A549 (cell line): Measurements from ENCODE around the gene CASTOR1. TPM values are rescaled to one million over a fixed set of nuclear protein-coding genes. Genes with fewer than 3 reads are reported as not detected.

Source experiments
- ATAC-seq, 2 experiments: fragments of 200-7000 bp in 1 of 2; fragments of >200 bp in 1 of 2; cut with Nextera tagmentation in 1 of 2; cut with Tn5 transposase in 1 of 2; 3 replicates each; pipeline versions ENCODE4 v1.8.0 to v1.9.1; 2018 to 2020; ENCODE audit warnings: mild to moderate bottlenecking in 1 of 2, moderate library complexity in 1 of 2
- CTCF ChIA-PET: fragments of 300-600 bp; sonication (Branson Sonifier 250); formaldehyde crosslinking; extraction: SDS; loops from one replicate; lab custom pipeline; 2021; ENCODE audit warnings: antibody characterized with exemption, inconsistent platforms; lab: Yijun Ruan, JAX
- POLR2A ChIA-PET: fragments of 350-600 bp; formaldehyde crosslinking; extraction: SDS; loops from one replicate; lab custom pipeline; 2021; ENCODE audit warnings: antibody characterized with exemption, inconsistent platforms; lab: Yijun Ruan, JAX
- DNase-seq, 2 experiments: peaks; one replicate each; pipeline versions ENCODE4 v3.0.0 to v3.0.0-alpha.2; 2011 to 2016; ENCODE audit warnings: low read depth in 1 of 2, low spot score in 1 of 2
- FAIRE-seq: peaks from 2 replicates; lab custom pipeline; 2011; peaks lifted over from hg19 to GRCh38; lab: Jason Lieb, UNC
- H3K27ac ChIP-seq, 2 experiments: fragments of >200 bp; sonication (Bioruptor Twin); formaldehyde crosslinking; 3 replicates each; pipeline ENCODE4 v1.5.1; 2016 to 2017
- H3K4me1 ChIP-seq: fragments of >200 bp; sonication (Bioruptor Twin); formaldehyde crosslinking; 3 replicates; pipeline ENCODE4 v1.6.1; 2016
- H3K4me2 ChIP-seq: fragments of >200 bp; sonication (Bioruptor Twin); formaldehyde crosslinking; 3 replicates; pipeline ENCODE4 v1.6.1; 2016
- H3K4me3 ChIP-seq: fragments of >200 bp; sonication (Bioruptor Twin); formaldehyde crosslinking; 3 replicates; pipeline ENCODE4 v1.5.1; 2016
- H3K9me3 ChIP-seq: fragments of >200 bp; sonication (Bioruptor Twin); formaldehyde crosslinking; 3 replicates; pipeline ENCODE4 v1.6.1; 2016
- BHLHE40 ChIP-seq: IDR thresholded peaks from 2 replicates; pipeline ENCODE4 v1.6.1; 2012; ENCODE audit warnings: low read depth, low read length, inconsistent platforms
- CBX2 ChIP-seq: fragments of 200-600 bp; sonication (generic); IDR thresholded peaks from 2 replicates; pipeline ENCODE4 v1.6.1; 2016; ENCODE audit warnings: low read depth, mild to moderate bottlenecking, borderline replicate concordance
- CHD2 ChIP-seq: fragments of 150-350 bp; IDR thresholded peaks from 2 replicates; pipeline ENCODE4 v1.6.1; 2014; ENCODE audit warnings: low read length; ENCODE audit not compliant: partially characterized antibody
- CHD4 ChIP-seq: fragments of 200-600 bp; sonication (generic); IDR thresholded peaks from 2 replicates; pipeline ENCODE4 v1.6.1; 2016; ENCODE audit warnings: antibody characterized with exemption, mild to moderate bottlenecking, borderline replicate concordance
- E2F6 ChIP-seq: IDR thresholded peaks from 2 replicates; pipeline ENCODE4 v1.6.1; 2012; ENCODE audit warnings: low read depth, borderline replicate concordance
- EHF ChIP-seq: fragments of 250-450 bp; sonication (Bioruptor Pico); IDR thresholded peaks from 2 replicates; pipeline ENCODE4 v1.5.0; 2020; ENCODE audit warnings: mild to moderate bottlenecking
- EP300 ChIP-seq, 2 experiments: fragments of >200 bp; sonication (Bioruptor Twin); formaldehyde crosslinking; IDR thresholded peaks; 2 replicates in 1 of 2; 3 replicates in 1 of 2; pipeline ENCODE4 v1.6.1; 2016 to 2017
- GATA3 ChIP-seq: IDR thresholded peaks from 2 replicates; pipeline ENCODE4 v1.6.1; 2012; ENCODE audit warnings: borderline replicate concordance
- HDAC2 ChIP-seq: fragments of 200-600 bp; sonication (generic); IDR thresholded peaks from 2 replicates; pipeline ENCODE4 v1.6.1; 2016
- HES2 ChIP-seq: fragments of >200 bp; sonication (Bioruptor Twin); formaldehyde crosslinking; IDR thresholded peaks from 2 replicates; pipeline ENCODE4 v1.6.1; 2016
- HMGXB4 ChIP-seq: fragments of 250-450 bp; sonication (Bioruptor Pico); IDR thresholded peaks from 2 replicates; pipeline ENCODE4 v1.5.0; 2021; ENCODE audit warnings: mild to moderate bottlenecking, moderate library complexity, borderline replicate concordance
- JUNB ChIP-seq: fragments of >200 bp; sonication (Bioruptor Twin); formaldehyde crosslinking; IDR thresholded peaks from 2 replicates; pipeline ENCODE4 v1.6.1; 2016
- KDM5A ChIP-seq: fragments of 200-600 bp; sonication (generic); IDR thresholded peaks from 2 replicates; pipeline ENCODE4 v1.6.1; 2016; ENCODE audit warnings: antibody characterized with exemption, mild to moderate bottlenecking
- MYC ChIP-seq: IDR thresholded peaks from 2 replicates; pipeline ENCODE4 v1.6.1; 2012; ENCODE audit warnings: mild to moderate bottlenecking, inconsistent platforms, low read length, improper control_type of control experiment, borderline replicate concordance
- RARB ChIP-seq: fragments of 250-450 bp; sonication (Bioruptor Pico); IDR thresholded peaks from 2 replicates; pipeline ENCODE4 v1.8.0; 2021; ENCODE audit warnings: mild to moderate bottlenecking, moderate library complexity
- RFX5 ChIP-seq: fragments of 450-650 bp; IDR thresholded peaks from 2 replicates; pipeline ENCODE4 v1.7.1; 2014; ENCODE audit warnings: antibody characterized with exemption, mild to moderate bottlenecking, moderate library complexity
- SMC3 ChIP-seq: fragments of >200 bp; sonication (Bioruptor Twin); formaldehyde crosslinking; IDR thresholded peaks from 3 replicates; pipeline ENCODE4 v1.6.1; 2018; ENCODE audit warnings: inconsistent platforms
- TP53 ChIP-seq: fragments of 250-450 bp; sonication (Bioruptor Pico); IDR thresholded peaks from 2 replicates; pipeline ENCODE4 v1.5.0; 2021; ENCODE audit warnings: mild to moderate bottlenecking, moderate library complexity
- ZFP36 ChIP-seq: fragments of 450-650 bp; IDR thresholded peaks from 2 replicates; pipeline ENCODE4 v1.6.1; 2014; ENCODE audit warnings: borderline replicate concordance; ENCODE audit not compliant: partially characterized antibody
- ZNF302 ChIP-seq: fragments of 250-450 bp; sonication (Bioruptor Pico); IDR thresholded peaks from 2 replicates; pipeline ENCODE4 v1.9.0; 2021; ENCODE audit warnings: inconsistent platforms, mild to moderate bottlenecking, moderate library complexity
- WGBS: methylation state at CpG from one replicate; pipeline ENCODE4 v1.1.6; 2017; ENCODE audit errors: missing lambda C conversion rate; 5-methylcytosine and 5-hydroxymethylcytosine counted together
- polyA plus RNA-seq, 4 experiments: library from polyadenylated mRNA; depleted of rRNA in 3 of 4; stranded (reverse); fragments of >200 nt; fragmentation: RNase III in 1 of 4; extraction: RNeasy Plus Mini Kit Qiagen cat#74134 plus additional on column Dnase treatment in 1 of 4; gene quantifications; 2 replicates in 3 of 4; 3 replicates in 1 of 4; pipeline ENCODE4 v1.2.3, GENCODE V29; 2011 to 2017
- TF ChIP-seq, protein P1 (sequence below): fragments of 200-600 bp; sonication (generic); IDR thresholded peaks from 2 replicates; pipeline ENCODE4 v1.6.1; 2016; ENCODE audit warnings: antibody characterized with exemption, mild to moderate bottlenecking, moderate library complexity

The CASTOR1 gene
- polyA plus RNA-seq, 2 of the 4 experiments (the other 2 are of a cell fraction) = 4.7 to 12.2 TPM

- H3K9me3 ChIP-seq = no peaks in the 10 kb centered on the region
- no peak for TF ChIP-seq CBX2
- TF ChIP-seq SMC3 = no peak
- TF ChIP-seq CHD2 = no peak
- no peak for TF ChIP-seq KDM5A
- no peak for TF ChIP-seq HDAC2
- TF ChIP-seq HES2 = no peak
- TF ChIP-seq RFX5 = no peak
- no peak for TF ChIP-seq ZFP36
- TF ChIP-seq EHF = no peak
- TF ChIP-seq JUNB = no peak
- no peak for TF ChIP-seq E2F6
- no peak for TF ChIP-seq RARB (CRISPR knock-in tag)
- no peak for TF ChIP-seq TP53 (CRISPR knock-in tag)
- TF ChIP-seq, all 56 proteins: peak for 0
- Histone ChIP-seq H3K4me3 (no peak overlapping the region), H3K27ac (no peak overlapping the region), H3K4me2 (no peak overlapping the region), H3K4me1 (peaks cover 8% of the 10 kb centered on the region; the same call in 1 of the 3 replicates)
- ChIA-PET CTCF (interaction anchor here (1.5 kb wide), 2 partner anchors 10 to 14 kb away, joined by 4 to 8 read pairs; no protein-coding TSS in a partner anchor), POLR2A (no interaction called here)
- ATAC-seq (no peak), FAIRE-seq (no peak), DNase-seq (no peak)
- WGBS = 57% methylated on average over 8 of the region's 10 CpGs
Measured at GRCh38 chr22:30273711-30274436, 15.4 kb downstream of the CASTOR1 start.

DNA sequence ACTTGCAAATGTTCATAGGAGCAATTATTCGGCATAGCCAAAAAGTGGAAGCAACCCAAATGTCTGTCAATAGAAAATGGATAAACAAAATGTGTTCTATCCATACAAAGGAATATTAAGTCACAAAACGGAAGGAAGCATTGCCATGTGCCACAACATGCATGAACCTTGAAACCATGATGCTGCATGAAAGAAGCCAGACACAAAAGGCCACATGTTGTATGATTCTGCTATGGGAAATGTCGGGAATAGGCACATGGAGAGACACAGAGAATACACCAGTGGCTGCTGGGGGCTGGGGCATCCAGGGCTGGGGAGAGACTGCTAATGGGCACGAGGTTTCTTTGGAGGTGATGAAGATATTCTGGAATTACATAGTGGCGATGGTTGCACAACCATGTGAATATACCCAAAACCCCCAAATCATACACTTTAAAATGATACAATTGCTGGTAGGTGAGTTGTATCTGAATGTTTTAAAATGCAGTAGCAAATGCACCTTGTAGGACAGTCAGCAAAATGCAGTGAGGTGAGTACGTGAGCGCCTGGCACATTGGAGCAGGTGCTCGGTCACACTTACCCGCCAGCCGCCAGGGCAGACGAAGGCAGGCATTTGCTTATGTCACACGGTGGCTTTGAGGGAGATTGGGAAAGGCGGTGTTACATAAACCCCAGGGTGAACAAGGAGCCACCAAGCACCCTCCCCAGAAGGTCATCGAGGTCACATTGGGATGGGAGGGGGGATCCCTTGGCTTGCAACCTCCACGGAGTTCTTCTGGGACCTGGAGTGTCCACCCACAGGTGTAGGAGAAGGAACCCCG lies 16.3 kb downstream of the CASTOR1 start:
- Histone ChIP-seq H3K4me1 (peaks cover 7% of the 10 kb centered on the region; the same call in 1 of the 3 replicates), H3K27ac (no peak overlapping the region), H3K4me3 (no peak overlapping the region), H3K9me3 (no peaks in the 10 kb centered on the region), H3K4me2 (no peak overlapping the region)
- CTCF ChIA-PET = interaction anchor here (1.3 to 1.5 kb wide), 2 partner anchors 10 to 15 kb away, joined by 4 to 6 read pairs; no protein-coding TSS in a partner anchor
- 84% methylated on average over 16 of the region's 16 CpGs for WGBS
- no peak for TF ChIP-seq HMGXB4 (CRISPR knock-in tag)
- no peak for TF ChIP-seq EP300 (IDR thresholded peaks at IDR 0.05)
- TF ChIP-seq, protein P1, sequence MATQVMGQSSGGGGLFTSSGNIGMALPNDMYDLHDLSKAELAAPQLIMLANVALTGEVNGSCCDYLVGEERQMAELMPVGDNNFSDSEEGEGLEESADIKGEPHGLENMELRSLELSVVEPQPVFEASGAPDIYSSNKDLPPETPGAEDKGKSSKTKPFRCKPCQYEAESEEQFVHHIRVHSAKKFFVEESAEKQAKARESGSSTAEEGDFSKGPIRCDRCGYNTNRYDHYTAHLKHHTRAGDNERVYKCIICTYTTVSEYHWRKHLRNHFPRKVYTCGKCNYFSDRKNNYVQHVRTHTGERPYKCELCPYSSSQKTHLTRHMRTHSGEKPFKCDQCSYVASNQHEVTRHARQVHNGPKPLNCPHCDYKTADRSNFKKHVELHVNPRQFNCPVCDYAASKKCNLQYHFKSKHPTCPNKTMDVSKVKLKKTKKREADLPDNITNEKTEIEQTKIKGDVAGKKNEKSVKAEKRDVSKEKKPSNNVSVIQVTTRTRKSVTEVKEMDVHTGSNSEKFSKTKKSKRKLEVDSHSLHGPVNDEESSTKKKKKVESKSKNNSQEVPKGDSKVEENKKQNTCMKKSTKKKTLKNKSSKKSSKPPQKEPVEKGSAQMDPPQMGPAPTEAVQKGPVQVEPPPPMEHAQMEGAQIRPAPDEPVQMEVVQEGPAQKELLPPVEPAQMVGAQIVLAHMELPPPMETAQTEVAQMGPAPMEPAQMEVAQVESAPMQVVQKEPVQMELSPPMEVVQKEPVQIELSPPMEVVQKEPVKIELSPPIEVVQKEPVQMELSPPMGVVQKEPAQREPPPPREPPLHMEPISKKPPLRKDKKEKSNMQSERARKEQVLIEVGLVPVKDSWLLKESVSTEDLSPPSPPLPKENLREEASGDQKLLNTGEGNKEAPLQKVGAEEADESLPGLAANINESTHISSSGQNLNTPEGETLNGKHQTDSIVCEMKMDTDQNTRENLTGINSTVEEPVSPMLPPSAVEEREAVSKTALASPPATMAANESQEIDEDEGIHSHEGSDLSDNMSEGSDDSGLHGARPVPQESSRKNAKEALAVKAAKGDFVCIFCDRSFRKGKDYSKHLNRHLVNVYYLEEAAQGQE = no peak
- no peak for TF ChIP-seq CHD2
- TF ChIP-seq ZNF302 (CRISPR knock-in tag) = no peak
- TF ChIP-seq EHF = no peak
- no peak for TF ChIP-seq BHLHE40
- TF ChIP-seq GATA3 = no peak
- TF ChIP-seq RARB (CRISPR knock-in tag) = no peak
- TF ChIP-seq CHD4 = no peak
- no peak for TF ChIP-seq MYC
- POLR2A ChIA-PET = no interaction called here
- no peak for DNase-seq
- no peak for ATAC-seq
- no peak for FAIRE-seq
